ENCODE measurements around the gene FOXL2.

Gene FOXL2

DNA sequence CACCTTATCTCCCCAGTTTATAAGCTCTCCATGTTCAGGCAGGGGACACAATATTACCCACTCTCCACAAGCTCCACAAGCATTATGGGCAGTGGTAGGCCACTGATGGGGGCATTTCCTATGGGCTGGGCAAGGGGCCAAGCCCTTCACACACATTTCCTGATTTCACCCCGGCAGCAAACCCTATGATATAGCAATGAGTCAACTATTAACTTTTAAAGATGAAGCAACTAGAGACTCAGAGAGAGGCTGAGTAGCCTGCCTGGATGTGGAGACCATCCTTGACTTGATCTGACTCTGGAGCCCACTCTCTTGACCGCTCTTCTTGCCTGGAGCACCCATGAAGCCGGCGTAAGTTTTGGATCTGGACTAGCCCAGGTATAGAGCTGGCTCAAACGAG, 27.5 kb upstream of the FOXL2 start:
- TF ChIP-seq, protein P1, sequence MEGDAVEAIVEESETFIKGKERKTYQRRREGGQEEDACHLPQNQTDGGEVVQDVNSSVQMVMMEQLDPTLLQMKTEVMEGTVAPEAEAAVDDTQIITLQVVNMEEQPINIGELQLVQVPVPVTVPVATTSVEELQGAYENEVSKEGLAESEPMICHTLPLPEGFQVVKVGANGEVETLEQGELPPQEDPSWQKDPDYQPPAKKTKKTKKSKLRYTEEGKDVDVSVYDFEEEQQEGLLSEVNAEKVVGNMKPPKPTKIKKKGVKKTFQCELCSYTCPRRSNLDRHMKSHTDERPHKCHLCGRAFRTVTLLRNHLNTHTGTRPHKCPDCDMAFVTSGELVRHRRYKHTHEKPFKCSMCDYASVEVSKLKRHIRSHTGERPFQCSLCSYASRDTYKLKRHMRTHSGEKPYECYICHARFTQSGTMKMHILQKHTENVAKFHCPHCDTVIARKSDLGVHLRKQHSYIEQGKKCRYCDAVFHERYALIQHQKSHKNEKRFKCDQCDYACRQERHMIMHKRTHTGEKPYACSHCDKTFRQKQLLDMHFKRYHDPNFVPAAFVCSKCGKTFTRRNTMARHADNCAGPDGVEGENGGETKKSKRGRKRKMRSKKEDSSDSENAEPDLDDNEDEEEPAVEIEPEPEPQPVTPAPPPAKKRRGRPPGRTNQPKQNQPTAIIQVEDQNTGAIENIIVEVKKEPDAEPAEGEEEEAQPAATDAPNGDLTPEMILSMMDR (IDR thresholded peaks at IDR 0.05; ENCODE audit: low read depth, low read length), result no peak
- no peak for DNase-seq (ENCODE audit: extremely low read depth, low read depth)

DNA sequence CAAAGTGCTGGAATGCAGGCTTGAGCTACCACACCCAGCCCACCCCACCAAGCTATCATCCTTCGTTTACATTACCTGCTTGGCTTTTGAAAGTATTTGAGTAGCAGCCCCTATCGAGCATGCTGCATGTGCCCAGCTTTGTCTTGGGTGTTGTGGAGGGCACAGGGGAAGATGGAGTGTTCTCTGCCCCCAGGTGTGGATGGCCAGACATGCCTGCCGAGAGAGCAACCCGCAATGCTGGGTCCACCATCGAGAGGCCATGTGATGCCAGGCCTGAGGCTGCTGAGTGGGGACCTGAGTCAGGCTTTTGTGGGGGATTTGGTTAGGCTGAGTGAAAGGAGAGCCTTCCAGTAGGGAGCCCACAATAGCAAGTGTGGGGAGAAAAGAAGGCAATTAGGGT, 26.0 kb upstream of the FOXL2 start:
- no peak for DNase-seq (ENCODE audit: extremely low read depth, low read depth)
- TF ChIP-seq, protein P1 (IDR thresholded peaks at IDR 0.05; ENCODE audit: low read depth, low read length), result no peak

DNA sequence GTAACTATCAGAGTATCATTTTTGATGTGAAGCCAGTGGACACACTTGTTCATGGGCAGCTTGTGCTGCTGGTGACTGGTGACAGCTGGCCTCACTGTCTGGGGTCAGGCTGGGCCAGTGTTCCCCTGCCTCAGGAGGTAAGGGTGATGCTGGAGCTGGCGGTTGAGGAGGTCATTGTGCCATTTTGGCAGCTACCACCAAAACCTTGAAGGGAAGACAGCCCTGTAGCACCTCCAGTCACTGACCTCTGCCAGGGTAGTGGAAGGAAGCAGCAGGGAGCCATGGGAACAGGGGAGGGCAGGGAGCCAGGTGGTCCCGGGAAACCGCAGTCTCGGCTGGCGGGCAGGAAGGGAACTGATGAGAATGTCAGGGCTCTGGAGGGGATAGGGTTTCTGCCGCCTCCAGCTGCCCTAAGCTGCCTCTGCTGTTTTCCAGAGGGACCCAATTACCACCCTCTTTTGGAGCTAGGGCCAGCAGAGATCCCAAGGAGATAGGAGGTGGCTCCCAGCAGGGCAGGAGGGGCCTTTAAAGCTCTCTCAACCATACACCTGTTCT, 24.9 kb upstream of the FOXL2 start:
- no peak for DNase-seq (ENCODE audit: extremely low read depth, low read depth)
- TF ChIP-seq, protein P1 (IDR thresholded peaks at IDR 0.05; ENCODE audit: low read depth, low read length), result no peak

DNA sequence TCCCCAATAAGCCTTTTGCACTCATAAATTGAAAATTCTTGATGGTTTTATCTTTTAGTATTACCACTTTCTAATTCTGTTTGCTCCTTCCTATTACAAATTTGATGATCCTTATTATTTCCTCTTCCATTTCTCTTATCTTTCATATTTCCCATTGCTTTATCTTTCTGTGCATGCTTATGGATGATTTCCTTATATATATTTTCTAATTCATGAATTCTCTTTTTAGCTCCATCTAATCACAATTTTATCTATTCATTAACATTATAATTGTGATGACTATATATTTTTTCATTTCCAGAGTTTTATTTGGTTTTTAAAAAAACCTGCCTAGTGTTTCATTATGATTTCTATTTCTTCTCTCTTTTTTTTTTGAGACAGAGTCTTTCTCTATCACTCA, 18.0 kb upstream of the FOXL2 start:
- DNase-seq (ENCODE audit: extremely low read depth, low read depth), result no peak
- TF ChIP-seq, protein P1 (IDR thresholded peaks at IDR 0.05; ENCODE audit: low read depth, low read length), result no peak

DNA sequence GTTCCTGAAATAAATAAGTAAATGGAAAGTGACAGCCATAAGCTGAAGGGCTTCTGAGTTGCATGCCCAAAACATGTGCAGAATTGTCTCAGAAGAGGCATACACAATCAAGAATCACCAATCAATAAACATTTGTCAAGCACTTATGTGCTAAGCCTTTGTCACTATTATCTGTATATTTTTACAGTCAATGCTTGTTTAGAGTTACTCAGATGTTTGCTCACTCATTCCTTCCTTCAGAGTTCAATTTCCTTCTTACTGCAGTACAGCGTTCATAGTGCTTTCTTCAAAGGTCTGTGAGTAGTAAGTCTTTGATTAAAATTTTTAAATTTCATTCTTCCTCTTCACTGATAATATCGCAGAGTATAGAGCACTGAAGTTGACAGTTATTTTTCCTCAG, 17.3 kb upstream of the FOXL2 start:
- TF ChIP-seq, protein P1 (IDR thresholded peaks at IDR 0.05; ENCODE audit: low read depth, low read length), result no peak
- no peak for DNase-seq (ENCODE audit: extremely low read depth, low read depth)

DNA sequence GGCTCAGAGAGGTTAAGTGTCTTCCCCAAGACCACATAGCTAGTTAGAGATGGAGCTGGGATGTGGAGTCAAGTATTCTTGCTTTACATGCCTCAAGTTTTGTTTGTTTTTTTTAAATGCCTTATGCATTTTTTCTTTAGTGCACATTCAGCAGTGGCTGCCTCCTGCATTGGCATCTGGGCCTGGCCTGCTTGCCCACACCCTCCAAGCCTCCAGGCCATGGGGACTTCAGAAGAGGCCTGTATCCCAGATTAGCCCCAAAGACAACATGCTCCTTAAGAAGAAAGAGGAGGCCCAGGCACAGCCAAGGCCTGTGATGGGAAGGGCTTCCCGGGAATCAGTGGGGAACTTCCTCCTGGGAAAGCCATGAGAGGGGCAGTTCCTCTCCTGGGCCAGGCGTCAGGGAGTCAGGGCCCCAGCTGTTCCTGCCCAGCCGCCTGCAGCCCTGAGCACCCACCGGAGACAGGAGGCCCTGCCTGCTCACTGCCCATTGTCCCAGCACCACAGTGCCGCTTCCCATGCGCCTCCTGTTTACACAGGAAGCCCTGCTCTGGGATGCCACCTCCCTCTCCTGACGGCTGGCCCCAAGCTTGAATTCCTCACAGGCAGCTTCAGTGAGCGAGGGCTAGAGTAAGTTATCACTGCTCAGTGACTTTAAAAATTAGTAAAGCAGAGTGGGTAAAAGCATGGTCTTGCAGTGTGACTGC, 16.1 kb upstream of the FOXL2 start:
- TF ChIP-seq, protein P1 (IDR thresholded peaks at IDR 0.05; ENCODE audit: low read depth, low read length), result no peak
- DNase-seq (ENCODE audit: extremely low read depth, low read depth), result no peak

DNA sequence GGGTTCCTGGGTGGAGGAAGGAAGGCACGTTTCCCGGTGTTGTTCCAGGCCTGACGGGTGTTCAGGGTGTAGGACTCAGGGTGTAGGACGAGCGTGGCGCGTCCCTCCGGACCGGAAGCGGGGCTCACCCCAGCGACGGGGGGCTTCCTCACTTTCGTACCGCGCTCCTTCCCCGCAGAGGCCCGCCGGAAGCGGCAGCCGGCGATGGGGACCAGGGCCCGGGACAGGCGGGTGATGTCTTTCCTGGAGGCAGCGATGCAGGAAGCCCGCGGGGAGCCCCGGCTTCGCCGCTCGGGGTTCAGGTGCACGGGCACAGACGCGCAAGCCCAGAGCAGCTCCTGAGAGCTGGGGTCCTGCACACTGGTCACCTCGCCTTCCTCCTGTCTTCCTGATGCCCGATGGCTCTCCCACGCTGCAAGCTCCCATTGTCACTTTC, 13.5 kb upstream of the FOXL2 start:
- TF ChIP-seq, protein P1 (IDR thresholded peaks at IDR 0.05; ENCODE audit: low read depth, low read length), result no peak
- DNase-seq (ENCODE audit: extremely low read depth, low read depth), result no peak
